ENCODE data around the gene LCNL1. TPM values are rescaled to one million over a fixed set of nuclear protein-coding genes. Genes with fewer than 3 reads are reported as not detected.

Gene LCNL1
- total RNA-seq, 6 donors from 2014 or later, result 0.61 to 6.3 (median 1.8) TPM; not detected in 1

- no peaks in the 10 kb centered on the region for H3K9me3 ChIP-seq
- H3K27ac ChIP-seq, result peak overlapping the region; percentile 79 to 93 (median 84)
- TF ChIP-seq EP300 (IDR thresholded peaks at IDR 0.05) (no peak), CTCF (IDR thresholded peaks at IDR 0.05) (no peak), POLR2A (IDR thresholded peaks at IDR 0.05) (no peak)
- H3K4me1 ChIP-seq, result peaks cover 23 to 40% (median 26%) of the 10 kb centered on the region in 4 donors
- 42 to 88% methylated on average over 1 to 7 of the region's 9 CpGs for WGBS, 2 donors
- H3K27me3 ChIP-seq, result no peaks in the 10 kb centered on the region
- ATAC-seq (ENCODE audit: low FRiP score in 2 of 2) (no peak), DNase-seq (peak in 1 of 2 donors; percentile 75)
- H3K4me3 ChIP-seq, result peak overlapping the region in 3 of 4 donors; percentile 61 to 85 (median 64)
- H3K36me3 ChIP-seq, result no peaks in the 10 kb centered on the region
These were observed 32.0 kb upstream of the LCNL1 start for GRCh38 chr9:136950656-136951276.

DNA sequence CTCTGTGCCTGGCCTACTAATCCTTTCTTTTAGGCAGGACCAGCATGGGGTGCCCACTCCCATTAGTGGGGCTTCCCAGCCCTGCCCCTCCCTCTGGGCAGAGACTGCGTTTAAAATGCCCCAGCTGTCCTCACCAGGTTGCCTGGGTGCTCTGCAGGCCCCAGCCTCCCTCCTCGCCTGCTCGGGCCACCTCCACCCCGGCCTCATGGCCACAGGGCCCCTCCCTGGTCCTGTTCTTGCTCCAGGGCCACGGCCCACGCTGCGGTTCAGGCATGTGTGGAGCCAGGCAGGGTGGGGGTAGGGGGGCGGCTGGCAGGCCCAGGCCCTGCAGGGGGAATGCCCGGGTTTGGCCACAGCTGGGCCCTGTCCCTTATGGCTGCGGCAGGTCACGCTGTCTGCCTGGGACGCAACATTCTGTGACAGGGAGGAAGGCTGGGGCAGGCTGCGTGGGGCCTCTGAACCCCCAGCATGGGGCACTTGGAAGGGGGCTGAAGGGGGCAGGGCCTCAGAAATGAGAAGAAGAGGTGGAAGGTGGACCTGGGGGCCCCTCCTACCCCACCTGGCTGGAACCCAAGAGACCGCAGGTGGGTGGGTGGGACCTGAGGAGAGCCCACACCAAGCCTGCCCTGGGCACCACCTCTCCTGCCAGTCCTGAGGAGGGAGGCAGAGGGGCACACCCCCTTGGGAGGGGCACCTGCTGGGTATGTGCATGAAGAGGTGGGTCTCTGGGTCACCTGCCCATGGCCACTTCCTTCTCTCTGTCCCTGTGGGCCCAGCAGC, 31.1 kb upstream of the LCNL1 start, which contains the start of gene LCN12:
Gene LCN12 (plus strand): TSS at position 733 of the 780 bp plus-strand sequence. CDS start 55 bp downstream, outside the sequence.
- H3K36me3 ChIP-seq, result no peaks in the 10 kb centered on the region
- H3K4me3 ChIP-seq, result no peak within 1 kb of the TSS
- ATAC-seq (ENCODE audit: low FRiP score in 2 of 2) (no peak), DNase-seq (peak in 1 of 2 donors; percentile 68)
- H3K4me1 ChIP-seq, result peaks cover 23 to 39% (median 26%) of the 10 kb centered on the region in 4 donors
- no peaks in the 10 kb centered on the region for H3K27me3 ChIP-seq
- H3K27ac ChIP-seq, result peak within 1 kb of the TSS in 1 of 4 donors; percentile 87
- no peaks in the 10 kb centered on the region for H3K9me3 ChIP-seq
- 77 to 88% methylated on average over 2 to 14 of the region's 14 CpGs for WGBS, 2 donors
- no peak for TF ChIP-seq POLR2AphosphoS5 (IDR thresholded peaks at IDR 0.05)
- no peak for TF ChIP-seq CTCF (IDR thresholded peaks at IDR 0.05)

DNA sequence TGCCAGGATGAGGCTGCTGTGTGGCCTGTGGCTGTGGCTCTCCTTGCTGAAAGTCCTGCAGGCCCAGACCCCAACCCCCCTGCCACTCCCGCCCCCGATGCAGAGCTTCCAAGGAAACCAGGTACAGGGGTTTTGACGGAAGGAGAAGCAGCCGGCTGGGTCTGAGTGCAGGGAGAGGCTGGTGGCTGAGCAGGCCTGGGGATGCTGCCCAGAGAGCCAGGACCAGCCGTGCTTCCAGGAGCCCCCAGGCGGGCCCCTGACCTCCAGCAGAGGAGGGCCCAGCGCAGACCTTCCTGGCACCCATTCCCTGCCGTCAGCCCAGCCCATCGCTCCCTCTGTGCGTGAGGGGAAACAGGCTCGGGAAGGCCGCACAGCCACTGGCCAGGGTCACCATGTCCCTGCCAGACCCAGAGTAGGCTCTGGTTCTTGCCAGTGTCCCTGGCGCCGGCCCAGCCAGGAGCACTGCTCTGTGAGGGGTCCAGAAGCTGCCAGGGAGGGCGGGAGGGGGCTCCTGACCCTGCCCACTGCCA, 30.4 kb upstream of the LCNL1 start:
- Histone ChIP-seq H3K27me3 (no peaks in the 10 kb centered on the region), H3K27ac (no peak overlapping the region), H3K4me3 (no peak overlapping the region), H3K4me1 (peaks cover 23 to 34% (median 26%) of the 10 kb centered on the region in 4 donors), H3K9me3 (no peaks in the 10 kb centered on the region), H3K36me3 (no peaks in the 10 kb centered on the region)
- TF ChIP-seq POLR2AphosphoS5 (IDR thresholded peaks at IDR 0.05) (no peak), EP300 (IDR thresholded peaks at IDR 0.05) (no peak), CTCF (IDR thresholded peaks at IDR 0.05) (no peak), POLR2A (IDR thresholded peaks at IDR 0.05) (no peak)
- ATAC-seq (ENCODE audit: low FRiP score in 2 of 2) (no peak), DNase-seq (peak in 1 of 2 donors; percentile 72)
- WGBS, 2 donors, result 74 to 88% methylated on average over 6 to 14 of the region's 15 CpGs

- 90 to 92% methylated on average over 23 to 40 of the region's 44 CpGs for WGBS, 2 donors
- Histone ChIP-seq H3K36me3 (no peaks in the 10 kb centered on the region), H3K27ac (no peak overlapping the region), H3K4me3 (no peak overlapping the region), H3K4me1 (peaks cover 19 to 26% (median 21%) of the 10 kb centered on the region in 4 donors), H3K9me3 (no peaks in the 10 kb centered on the region), H3K27me3 (no peaks in the 10 kb centered on the region)
- TF ChIP-seq POLR2A (IDR thresholded peaks at IDR 0.05) (no peak), CTCF (IDR thresholded peaks at IDR 0.05) (no peak), EP300 (IDR thresholded peaks at IDR 0.05) (no peak)
- DNase-seq (peak in 1 of 2 donors; percentile 78), ATAC-seq (ENCODE audit: low FRiP score in 2 of 2) (no peak)
These were observed 29.7 kb upstream of the LCNL1 start for GRCh38 chr9:136952876-136953770.

Data from upper lobe of left lung (tissue), 6 donors.